IMR-90 (cell line): Measurements from ENCODE around the gene ARHGEF17.

Source experiments
- BHLHE40 ChIP-seq: fragments of 150-350 bp; IDR thresholded peaks from 2 replicates; pipeline ENCODE4 v1.6.1; 2016; ENCODE audit warnings: mild to moderate bottlenecking, low read depth, low read length
- CEBPB ChIP-seq: IDR thresholded peaks from 2 replicates; pipeline ENCODE4 v1.6.1; 2012; ENCODE audit warnings: low read depth, low read length, improper control_type of control experiment
- CHD1 ChIP-seq: IDR thresholded peaks from 2 replicates; pipeline ENCODE4 v1.6.1; 2012; ENCODE audit warnings: low read depth, low read length, improper control_type of control experiment
- FOS ChIP-seq: fragments of 150-350 bp; IDR thresholded peaks from 2 replicates; pipeline ENCODE4 v1.6.1; 2016; ENCODE audit warnings: low read depth, low read length
- MXI1 ChIP-seq: IDR thresholded peaks from 2 replicates; pipeline ENCODE4 v1.6.1; 2012; ENCODE audit warnings: low read depth, mild to moderate bottlenecking, low read length, moderate library complexity, borderline replicate concordance
- NFE2L2 ChIP-seq: fragments of 150-350 bp; IDR thresholded peaks from 2 replicates; pipeline ENCODE4 v1.6.1; 2016; ENCODE audit warnings: low read depth, mild to moderate bottlenecking, low read length
- POLR2A ChIP-seq: IDR thresholded peaks from 2 replicates; pipeline ENCODE4 v1.6.1; 2012; ENCODE audit warnings: mild to moderate bottlenecking, low read depth, low read length
- RAD21 ChIP-seq: IDR thresholded peaks from 2 replicates; pipeline ENCODE4 v1.6.1; 2012; ENCODE audit warnings: low read length, improper control_type of control experiment
- RCOR1 ChIP-seq: IDR thresholded peaks from 2 replicates; pipeline ENCODE4 v1.6.1; 2012; ENCODE audit warnings: mild to moderate bottlenecking, low read length, improper control_type of control experiment; ENCODE audit not compliant: insufficient replicate concordance
- RFX5 ChIP-seq: IDR thresholded peaks from 2 replicates; pipeline ENCODE4 v1.8.0; 2012; ENCODE audit warnings: low read depth, mild to moderate bottlenecking, low read length, moderate library complexity
- TF ChIP-seq, protein P1 (sequence below): conservative IDR thresholded peaks from 2 replicates; pipeline ENCODE4 v1.5.1; 2012; ENCODE audit warnings: mild to moderate bottlenecking, low read depth, low read length, improper control_type of control experiment
- TF ChIP-seq, protein P2 (sequence below): fragments of 150-350 bp; IDR thresholded peaks from 2 replicates; pipeline ENCODE4 v1.6.1; 2016; ENCODE audit warnings: low read depth, mild to moderate bottlenecking, low read length, moderate library complexity, borderline replicate concordance
- TF ChIP-seq, protein P3 (sequence below): fragments of 150-350 bp; IDR thresholded peaks from 2 replicates; pipeline ENCODE4 v1.6.1; 2017; ENCODE audit warnings: mild to moderate bottlenecking, antibody characterized with exemption, low read length, low read depth

DNA sequence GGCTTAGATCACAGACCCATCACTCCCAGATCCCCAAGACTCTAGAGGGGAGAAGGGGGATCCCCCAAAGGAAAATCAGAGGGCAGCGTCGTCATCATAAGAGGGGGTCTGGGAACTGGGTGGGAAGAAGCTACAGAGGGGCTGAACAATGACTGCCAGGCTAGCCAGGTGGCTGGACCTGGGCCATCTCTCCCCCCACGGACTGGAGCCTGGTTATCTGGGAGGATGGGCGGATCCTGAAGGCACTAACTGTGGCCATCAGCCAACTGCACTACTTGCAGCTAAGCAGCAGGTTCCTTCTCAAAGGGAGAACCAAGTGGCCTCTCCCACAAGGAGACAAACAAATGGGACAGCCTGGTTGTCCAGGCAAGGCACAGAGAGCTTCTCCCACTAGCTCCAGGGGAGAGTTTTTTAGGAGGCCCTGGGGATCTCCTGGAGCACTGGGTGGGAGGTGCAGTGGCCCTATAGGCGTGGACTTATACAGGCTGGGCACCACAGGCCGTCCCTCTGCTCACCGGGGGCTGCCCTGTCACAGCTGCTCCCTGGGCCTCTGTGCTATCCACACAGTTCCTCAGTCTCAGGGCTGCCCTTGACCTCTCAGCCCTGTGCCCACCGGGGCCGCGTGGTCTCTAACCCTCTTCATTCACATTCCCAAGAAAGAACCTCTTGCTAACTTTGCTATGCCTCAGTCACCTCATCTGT lies 20.5 kb upstream of the ARHGEF17 start:
- TF ChIP-seq, protein P1, sequence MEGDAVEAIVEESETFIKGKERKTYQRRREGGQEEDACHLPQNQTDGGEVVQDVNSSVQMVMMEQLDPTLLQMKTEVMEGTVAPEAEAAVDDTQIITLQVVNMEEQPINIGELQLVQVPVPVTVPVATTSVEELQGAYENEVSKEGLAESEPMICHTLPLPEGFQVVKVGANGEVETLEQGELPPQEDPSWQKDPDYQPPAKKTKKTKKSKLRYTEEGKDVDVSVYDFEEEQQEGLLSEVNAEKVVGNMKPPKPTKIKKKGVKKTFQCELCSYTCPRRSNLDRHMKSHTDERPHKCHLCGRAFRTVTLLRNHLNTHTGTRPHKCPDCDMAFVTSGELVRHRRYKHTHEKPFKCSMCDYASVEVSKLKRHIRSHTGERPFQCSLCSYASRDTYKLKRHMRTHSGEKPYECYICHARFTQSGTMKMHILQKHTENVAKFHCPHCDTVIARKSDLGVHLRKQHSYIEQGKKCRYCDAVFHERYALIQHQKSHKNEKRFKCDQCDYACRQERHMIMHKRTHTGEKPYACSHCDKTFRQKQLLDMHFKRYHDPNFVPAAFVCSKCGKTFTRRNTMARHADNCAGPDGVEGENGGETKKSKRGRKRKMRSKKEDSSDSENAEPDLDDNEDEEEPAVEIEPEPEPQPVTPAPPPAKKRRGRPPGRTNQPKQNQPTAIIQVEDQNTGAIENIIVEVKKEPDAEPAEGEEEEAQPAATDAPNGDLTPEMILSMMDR, result no peak
- TF ChIP-seq POLR2A (no peak), NFE2L2 (no peak), RAD21 (no peak), CEBPB (no peak), FOS (no peak), MXI1 (no peak), RFX5 (no peak), BHLHE40 (no peak), RCOR1 (no peak), CHD1 (no peak)
- TF ChIP-seq, protein P2, sequence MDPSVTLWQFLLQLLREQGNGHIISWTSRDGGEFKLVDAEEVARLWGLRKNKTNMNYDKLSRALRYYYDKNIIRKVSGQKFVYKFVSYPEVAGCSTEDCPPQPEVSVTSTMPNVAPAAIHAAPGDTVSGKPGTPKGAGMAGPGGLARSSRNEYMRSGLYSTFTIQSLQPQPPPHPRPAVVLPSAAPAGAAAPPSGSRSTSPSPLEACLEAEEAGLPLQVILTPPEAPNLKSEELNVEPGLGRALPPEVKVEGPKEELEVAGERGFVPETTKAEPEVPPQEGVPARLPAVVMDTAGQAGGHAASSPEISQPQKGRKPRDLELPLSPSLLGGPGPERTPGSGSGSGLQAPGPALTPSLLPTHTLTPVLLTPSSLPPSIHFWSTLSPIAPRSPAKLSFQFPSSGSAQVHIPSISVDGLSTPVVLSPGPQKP, result no peak
- TF ChIP-seq, protein P3, sequence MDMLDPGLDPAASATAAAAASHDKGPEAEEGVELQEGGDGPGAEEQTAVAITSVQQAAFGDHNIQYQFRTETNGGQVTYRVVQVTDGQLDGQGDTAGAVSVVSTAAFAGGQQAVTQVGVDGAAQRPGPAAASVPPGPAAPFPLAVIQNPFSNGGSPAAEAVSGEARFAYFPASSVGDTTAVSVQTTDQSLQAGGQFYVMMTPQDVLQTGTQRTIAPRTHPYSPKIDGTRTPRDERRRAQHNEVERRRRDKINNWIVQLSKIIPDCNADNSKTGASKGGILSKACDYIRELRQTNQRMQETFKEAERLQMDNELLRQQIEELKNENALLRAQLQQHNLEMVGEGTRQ, result no peak
